OCI-LY7 (cell line): Measurements from ENCODE around the gene TOGARAM1. TPM values are rescaled to one million over a fixed set of nuclear protein-coding genes. Genes with fewer than 3 reads are reported as not detected.

ENCODE experiments used
- BruUV-seq: library from RNA; stranded (reverse); fragments of 400-500 nt; replicated peaks from 2 replicates; lab custom pipeline; 2021; lab: Mats Ljungman, UMichigan
- CTCF ChIA-PET: fragments of 300-600 bp; sonication (Branson Sonifier 250); formaldehyde crosslinking; loops from one replicate; lab custom pipeline; 2022; ENCODE audit warnings: antibody characterized with exemption; ENCODE audit not compliant: unreplicated experiment; lab: Charles Lee
- POLR2A ChIA-PET: fragments of 300-600 bp; sonication (Branson Sonifier 250); formaldehyde crosslinking; loops from one replicate; lab custom pipeline; 2022; ENCODE audit warnings: antibody characterized with exemption; lab: Charles Lee
- DNase-seq: peaks from one replicate; pipeline ENCODE4 v3.0.0-alpha.2; 2015; ENCODE audit warnings: low spot score
- H2AFZ ChIP-seq: fragments of 200-600 bp; sonication (generic), shearing (Covaris generic); 2 replicates; pipeline ENCODE4 v1.6.1; 2014; ENCODE audit warnings: mild to moderate bottlenecking, antibody characterized with exemption, low read length, moderate library complexity
- H3K27ac ChIP-seq: fragments of 200-600 bp; sonication (generic); 2 replicates; pipeline ENCODE4 v1.5.1; 2014; ENCODE audit warnings: mixed run types, low read depth, mild to moderate bottlenecking, moderate library complexity, low read length, inconsistent platforms; ENCODE audit not compliant: poor library complexity, severe bottlenecking
- H3K36me3 ChIP-seq: fragments of 200-600 bp; sonication (generic); 2 replicates; pipeline ENCODE4 v1.6.1; 2014; ENCODE audit warnings: mild to moderate bottlenecking, antibody characterized with exemption, low read length, moderate library complexity, mixed read lengths; ENCODE audit not compliant: insufficient read depth
- H3K4me1 ChIP-seq: fragments of 200-600 bp; sonication (generic); 2 replicates; pipeline ENCODE4 v1.5.1; 2014; ENCODE audit warnings: mild to moderate bottlenecking, low read length; ENCODE audit not compliant: insufficient read depth, poor library complexity, severe bottlenecking
- H3K4me2 ChIP-seq: fragments of 200-600 bp; sonication (generic); 2 replicates; pipeline ENCODE4 v1.6.1; 2014; ENCODE audit warnings: mild to moderate bottlenecking, low read length
- H3K4me3 ChIP-seq: fragments of 200-600 bp; sonication (generic); 2 replicates; pipeline ENCODE4 v1.5.1; 2014; ENCODE audit warnings: mild to moderate bottlenecking, low read depth, low read length; ENCODE audit not compliant: poor library complexity, severe bottlenecking
- H3K79me2 ChIP-seq: fragments of 200-600 bp; sonication (generic); 2 replicates; pipeline ENCODE4 v1.6.1; 2016; ENCODE audit warnings: low read depth, mild to moderate bottlenecking, low read length, moderate library complexity, mixed read lengths; ENCODE audit not compliant: insufficient read depth
- H3K9me2 ChIP-seq: fragments of 200-600 bp; sonication (generic); 2 replicates; pipeline ENCODE4 v1.6.1; 2016; ENCODE audit warnings: mild to moderate bottlenecking, low read length, mixed read lengths; ENCODE audit not compliant: insufficient read depth
- H3K9me3 ChIP-seq: fragments of 200-600 bp; sonication (generic); 2 replicates; pipeline ENCODE4 v1.6.1; 2014; ENCODE audit warnings: mild to moderate bottlenecking, mixed run types, low read length, mixed read lengths
- H4K20me1 ChIP-seq: fragments of 200-600 bp; sonication (generic); 2 replicates; pipeline ENCODE4 v1.6.1; 2014; ENCODE audit warnings: mild to moderate bottlenecking, antibody characterized with exemption, low read length, moderate library complexity, mixed read lengths; ENCODE audit not compliant: insufficient read depth
- CTCF ChIP-seq: fragments of 200-600 bp; sonication (generic); conservative IDR thresholded peaks from 2 replicates; pipeline ENCODE4 v1.5.1; 2014; ENCODE audit warnings: mild to moderate bottlenecking, antibody characterized with exemption, low read length, moderate library complexity, mixed read lengths
- EZH2phosphoT487 ChIP-seq: fragments of 200-600 bp; sonication (generic); IDR thresholded peaks from 2 replicates; pipeline ENCODE4 v1.6.1; 2018; ENCODE audit warnings: low read depth, borderline replicate concordance, mild to moderate bottlenecking, mixed run types, antibody characterized with exemption, low read length, moderate library complexity, mixed read lengths
- intact Hi-C: fragments of 100-400 bp; cut with micrococcal nuclease; formaldehyde crosslinking; loops from one replicate; pipeline ENCODE4 v1.10.0; 2022; ENCODE audit not compliant: unreplicated experiment
- total RNA-seq, 2 experiments: library from RNA; depleted of rRNA in 1 of 2; stranded (reverse); fragments of >200 nt in 1 of 2; shearing (Covaris generic) in 1 of 2; gene quantifications; 2 replicates each; pipeline ENCODE4 v1.2.3, GENCODE V29; 2014 to 2022

TOGARAM1 gene
- total RNA-seq, 2 experiments from 2014 or later = 11.4 to 11.6 TPM

DNA sequence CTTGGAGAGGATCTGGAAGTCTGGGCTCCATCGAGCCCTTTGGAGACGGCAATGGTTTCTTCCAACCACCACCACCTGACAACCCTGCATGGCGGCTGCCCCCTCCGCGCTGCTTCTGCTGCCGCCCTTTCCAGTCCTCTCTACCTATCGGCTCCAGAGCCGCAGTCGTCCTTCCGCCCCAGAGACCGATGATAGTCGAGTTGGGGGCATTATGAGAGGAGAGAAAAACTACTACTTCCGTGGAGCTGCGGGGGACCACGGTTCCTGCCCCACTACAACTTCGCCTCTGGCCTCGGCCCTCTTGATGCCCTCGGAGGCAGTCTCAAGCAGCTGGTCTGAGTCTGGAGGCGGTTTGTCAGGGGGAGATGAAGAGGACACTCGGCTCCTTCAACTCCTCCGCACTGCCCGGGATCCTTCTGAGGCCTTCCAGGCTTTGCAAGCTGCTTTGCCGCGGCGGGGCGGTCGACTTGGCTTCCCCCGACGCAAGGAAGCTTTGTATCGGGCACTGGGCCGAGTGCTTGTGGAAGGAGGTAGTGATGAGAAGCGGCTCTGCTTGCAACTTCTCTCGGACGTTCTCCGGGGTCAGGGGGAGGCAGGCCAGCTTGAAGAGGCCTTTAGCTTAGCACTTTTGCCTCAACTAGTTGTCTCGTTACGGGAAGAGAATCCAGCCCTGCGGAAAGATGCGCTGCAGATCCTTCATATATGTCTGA, 499 bp downstream of the TOGARAM1 start:
- no peaks in the 10 kb centered on the region for H3K36me3 ChIP-seq
- H3K79me2 ChIP-seq = peaks cover 90% of the 10 kb centered on the region
- ChIA-PET POLR2A (interaction anchor here (0.6 to 3.8 kb wide), 14 partner anchors 10 to 178 kb away, joined by 3 to 17 read pairs (median 4); partner anchors contain the start of gene FKBP3), CTCF (interaction anchor here (0.7 kb wide), 1 partner anchor 122 kb away, joined by 3 read pairs; no protein-coding TSS in a partner anchor)
- H2AFZ ChIP-seq = peak overlapping the region; percentile 59; the same call in 1 of the 2 replicates
- peaks cover 22% of the 10 kb centered on the region for H3K4me1 ChIP-seq
- no peaks in the 10 kb centered on the region for H3K9me2 ChIP-seq
- H3K9me3 ChIP-seq = no peaks in the 10 kb centered on the region
- peak overlapping the region; percentile 97 for H3K4me2 ChIP-seq
- DNase-seq = peak; percentile 81
- H3K4me3 ChIP-seq = peak overlapping the region; percentile 86
- BruUV-seq = no TSS peak
- intact Hi-C loops = loop anchor here (1.0 to 2.0 kb wide), 3 partner anchors 122 to 290 kb away; partner anchors contain the start of genes FKBP3, MIS18BP1 and PRPF39
- peaks cover 41% of the 10 kb centered on the region for H4K20me1 ChIP-seq
- peak overlapping the region; percentile 75 for H3K27ac ChIP-seq
- no peak for TF ChIP-seq CTCF
- TF ChIP-seq EZH2phosphoT487 = no peak

GRCh38 chr14:44963044-44963528, 1.1 kb downstream of the TOGARAM1 start:
- peaks cover 90% of the 10 kb centered on the region for H3K79me2 ChIP-seq
- H3K4me2 ChIP-seq = peak overlapping the region; percentile 97
- peak overlapping the region; percentile 86 for H3K4me3 ChIP-seq
- peaks cover 22% of the 10 kb centered on the region for H3K4me1 ChIP-seq
- no peak for DNase-seq
- intact Hi-C loops = loop anchor here (2.0 kb wide), 2 partner anchors 122 to 290 kb away; partner anchors contain the start of genes MIS18BP1 and PRPF39
- ChIA-PET POLR2A (interaction anchor here (0.6 to 3.8 kb wide), 10 partner anchors 9 to 173 kb away, joined by 3 to 17 read pairs (median 4); partner anchors contain the start of gene FKBP3), CTCF (no interaction called here)
- no TSS peak for BruUV-seq
- no peak overlapping the region for H2AFZ ChIP-seq
- peak overlapping the region; percentile 75 for H3K27ac ChIP-seq
- TF ChIP-seq EZH2phosphoT487 (no peak), CTCF (no peak)
- no peaks in the 10 kb centered on the region for H3K36me3 ChIP-seq
- no peaks in the 10 kb centered on the region for H3K9me2 ChIP-seq
- H4K20me1 ChIP-seq = peaks cover 42% of the 10 kb centered on the region
- no peaks in the 10 kb centered on the region for H3K9me3 ChIP-seq
